ENCODE measurements around the gene CFAP92.

Gene CFAP92

DNA sequence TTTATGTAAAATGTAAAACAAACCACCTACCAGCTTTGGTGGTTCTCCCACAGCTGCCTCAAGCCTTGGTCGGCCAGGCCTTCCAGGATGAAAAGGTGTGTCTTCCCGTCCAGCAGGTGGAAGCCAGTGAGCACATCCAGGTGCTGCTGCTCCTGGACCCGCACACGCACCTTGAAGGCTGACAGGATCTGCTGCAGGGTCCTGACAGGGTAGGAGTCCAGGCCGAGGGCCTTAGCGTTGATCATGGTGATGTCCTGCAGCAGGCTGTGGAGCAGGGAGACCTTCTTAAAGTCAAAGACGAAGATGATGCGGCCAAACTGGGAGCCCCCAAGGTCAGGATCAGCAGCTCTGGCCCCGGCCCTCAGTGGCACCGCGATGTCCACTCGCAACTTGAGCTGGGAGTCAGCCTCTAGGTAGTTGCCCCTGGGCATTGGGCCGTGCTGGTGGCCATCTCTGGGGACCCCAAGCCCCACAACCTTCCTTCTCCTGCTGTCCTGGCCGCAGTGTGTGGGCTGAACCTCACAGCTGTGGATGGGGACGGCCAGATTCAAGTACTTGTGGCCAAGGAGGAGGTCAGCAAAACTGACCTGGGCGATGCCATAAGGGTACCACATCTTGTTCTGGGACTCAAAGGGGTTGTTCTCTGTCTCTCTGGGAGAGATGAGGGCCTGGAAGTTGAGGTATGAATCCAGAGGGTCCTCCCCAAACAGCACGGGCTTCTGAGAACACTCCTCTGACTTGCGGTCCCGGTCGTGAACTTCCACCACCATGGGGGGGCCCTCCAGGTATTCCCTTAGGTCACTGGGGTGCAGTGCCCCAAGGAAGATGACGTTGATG lies 48.6 kb downstream of the CFAP92 start:
- H3K4ac ChIP-seq (ENCODE audit: low read depth, low read length) = no peak overlapping the region
- no CpG with 5 or more reads among the region's 21 CpGs for WGBS (ENCODE audit: extremely low coverage, insufficient coverage, low lambda C conversion rate)
- H4K5ac ChIP-seq (ENCODE audit: low read length) = no peak overlapping the region
- no peak overlapping the region for H3K27ac ChIP-seq (ENCODE audit: low read depth, low read length)
- H3K27me3 ChIP-seq (ENCODE audit: insufficient read depth, low read length, poor library complexity) = no peaks in the 10 kb centered on the region
- no peak overlapping the region for H3K18ac ChIP-seq (ENCODE audit: low read length)
- no peak overlapping the region for H2BK120ac ChIP-seq (ENCODE audit: low read depth, low read length)
- no peak overlapping the region for H2BK5ac ChIP-seq (ENCODE audit: low read length)
- H2AK5ac ChIP-seq (ENCODE audit: low read length) = no peak overlapping the region
- no peak overlapping the region for H2BK15ac ChIP-seq (replicated peaks; ENCODE audit: low read depth)
- no peak overlapping the region for H3K4me3 ChIP-seq (ENCODE audit: low read length)
- H4K8ac ChIP-seq (ENCODE audit: low read depth, low read length) = no peak overlapping the region
- no peaks in the 10 kb centered on the region for H3K36me3 ChIP-seq (ENCODE audit: control insufficient read depth, insufficient read depth, low read length)
- H3K23ac ChIP-seq (ENCODE audit: low read length) = no peak overlapping the region
- H3K56ac ChIP-seq (ENCODE audit: low read length) = no peak overlapping the region
- H3K4me1 ChIP-seq (ENCODE audit: control insufficient read depth, low read depth, low read length) = no peaks in the 10 kb centered on the region
- no peak overlapping the region for H3K4me2 ChIP-seq (ENCODE audit: low read length)
- H3K79me1 ChIP-seq (ENCODE audit: low read length) = no peaks in the 10 kb centered on the region
- no peaks in the 10 kb centered on the region for H3K79me2 ChIP-seq (ENCODE audit: control insufficient read depth, insufficient read depth, low read length)
- no peak overlapping the region for H3K9ac ChIP-seq (ENCODE audit: low read length)
- no peak for DNase-seq

GRCh38 chr3:128942161-128942952 lies 51.5 kb downstream of the CFAP92 start:
- H3K27ac ChIP-seq (ENCODE audit: low read depth, low read length) = no peak overlapping the region
- H3K9ac ChIP-seq (ENCODE audit: low read length) = no peak overlapping the region
- H3K4me2 ChIP-seq (ENCODE audit: low read length) = no peak overlapping the region
- no peak overlapping the region for H3K4ac ChIP-seq (ENCODE audit: low read depth, low read length)
- no peaks in the 10 kb centered on the region for H3K4me1 ChIP-seq (ENCODE audit: control insufficient read depth, low read depth, low read length)
- no peak overlapping the region for H2AK5ac ChIP-seq (ENCODE audit: low read length)
- no peak overlapping the region for H3K4me3 ChIP-seq (ENCODE audit: low read length)
- no peaks in the 10 kb centered on the region for H3K27me3 ChIP-seq (ENCODE audit: insufficient read depth, low read length, poor library complexity)
- H4K8ac ChIP-seq (ENCODE audit: low read depth, low read length) = no peak overlapping the region
- H3K79me2 ChIP-seq (ENCODE audit: control insufficient read depth, insufficient read depth, low read length) = no peaks in the 10 kb centered on the region
- H4K5ac ChIP-seq (ENCODE audit: low read length) = no peak overlapping the region
- H3K56ac ChIP-seq (ENCODE audit: low read length) = no peak overlapping the region
- no peaks in the 10 kb centered on the region for H3K36me3 ChIP-seq (ENCODE audit: control insufficient read depth, insufficient read depth, low read length)
- DNase-seq = no peak
- no peak overlapping the region for H2BK120ac ChIP-seq (ENCODE audit: low read depth, low read length)
- WGBS (ENCODE audit: extremely low coverage, insufficient coverage, low lambda C conversion rate) = no CpG with 5 or more reads among the region's 15 CpGs
- no peak overlapping the region for H3K23ac ChIP-seq (ENCODE audit: low read length)
- H2BK5ac ChIP-seq (ENCODE audit: low read length) = no peak overlapping the region
- H2BK15ac ChIP-seq (replicated peaks; ENCODE audit: low read depth) = no peak overlapping the region
- no peaks in the 10 kb centered on the region for H3K79me1 ChIP-seq (ENCODE audit: low read length)
- no peak overlapping the region for H3K18ac ChIP-seq (ENCODE audit: low read length)

- Histone ChIP-seq H3K27me3 (ENCODE audit: insufficient read depth, low read length, poor library complexity) (no peaks in the 10 kb centered on the region), H2BK120ac (ENCODE audit: low read depth, low read length) (no peak overlapping the region), H3K23ac (ENCODE audit: low read length) (no peak overlapping the region), H4K8ac (ENCODE audit: low read depth, low read length) (no peak overlapping the region), H3K9ac (ENCODE audit: low read length) (no peak overlapping the region), H3K4ac (ENCODE audit: low read depth, low read length) (no peak overlapping the region), H3K79me2 (ENCODE audit: control insufficient read depth, insufficient read depth, low read length) (no peaks in the 10 kb centered on the region), H3K36me3 (ENCODE audit: control insufficient read depth, insufficient read depth, low read length) (no peaks in the 10 kb centered on the region), H2BK15ac (replicated peaks; ENCODE audit: low read depth) (no peak overlapping the region), H2AK5ac (ENCODE audit: low read length) (no peak overlapping the region), H3K4me1 (ENCODE audit: control insufficient read depth, low read depth, low read length) (no peaks in the 10 kb centered on the region), H3K4me2 (ENCODE audit: low read length) (no peak overlapping the region), H4K5ac (ENCODE audit: low read length) (no peak overlapping the region), H3K18ac (ENCODE audit: low read length) (no peak overlapping the region), H3K4me3 (ENCODE audit: low read length) (no peak overlapping the region), H3K79me1 (ENCODE audit: low read length) (no peaks in the 10 kb centered on the region), H3K27ac (ENCODE audit: low read depth, low read length) (no peak overlapping the region), H3K56ac (ENCODE audit: low read length) (no peak overlapping the region), H2BK5ac (ENCODE audit: low read length) (no peak overlapping the region)
- no CpG with 5 or more reads among the region's 1 CpG for WGBS (ENCODE audit: extremely low coverage, insufficient coverage, low lambda C conversion rate)
- no peak for DNase-seq
Measured at GRCh38 chr3:128940252-128940651, 53.6 kb downstream of the CFAP92 start.

DNA sequence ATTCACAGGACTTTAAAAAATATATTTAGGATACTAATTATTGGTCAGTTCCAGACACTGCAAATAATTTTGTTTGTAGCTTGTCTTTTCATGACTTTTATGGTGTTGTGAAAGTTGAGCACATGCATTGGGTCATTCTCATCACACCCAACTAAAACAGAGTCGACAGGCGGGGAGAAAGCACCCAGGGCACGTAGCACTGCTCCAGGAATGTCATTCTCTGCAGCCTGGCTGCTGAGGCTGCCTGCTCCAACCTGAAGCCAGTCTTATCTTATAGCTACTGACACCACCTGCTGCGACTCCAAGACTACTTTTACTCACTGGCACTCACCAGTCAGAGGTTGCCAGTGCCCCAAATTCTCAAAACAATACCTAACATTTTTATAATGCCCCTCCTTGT lies 57.5 kb downstream of the CFAP92 start:
- H2BK120ac ChIP-seq (ENCODE audit: low read depth, low read length) = no peak overlapping the region
- H3K79me2 ChIP-seq (ENCODE audit: control insufficient read depth, insufficient read depth, low read length) = no peaks in the 10 kb centered on the region
- H4K5ac ChIP-seq (ENCODE audit: low read length) = no peak overlapping the region
- H3K27me3 ChIP-seq (ENCODE audit: insufficient read depth, low read length, poor library complexity) = no peaks in the 10 kb centered on the region
- H3K79me1 ChIP-seq (ENCODE audit: low read length) = no peaks in the 10 kb centered on the region
- H3K56ac ChIP-seq (ENCODE audit: low read length) = no peak overlapping the region
- H3K4me2 ChIP-seq (ENCODE audit: low read length) = no peak overlapping the region
- H3K27ac ChIP-seq (ENCODE audit: low read depth, low read length) = no peak overlapping the region
- H2BK5ac ChIP-seq (ENCODE audit: low read length) = no peak overlapping the region
- no CpG with 5 or more reads among the region's 4 CpGs for WGBS (ENCODE audit: extremely low coverage, insufficient coverage, low lambda C conversion rate)
- no peak for DNase-seq
- H2AK5ac ChIP-seq (ENCODE audit: low read length) = no peak overlapping the region
- no peak overlapping the region for H3K9ac ChIP-seq (ENCODE audit: low read length)
- no peak overlapping the region for H3K23ac ChIP-seq (ENCODE audit: low read length)
- no peak overlapping the region for H3K4ac ChIP-seq (ENCODE audit: low read depth, low read length)
- H3K4me3 ChIP-seq (ENCODE audit: low read length) = no peak overlapping the region
- H3K18ac ChIP-seq (ENCODE audit: low read length) = no peak overlapping the region
- no peaks in the 10 kb centered on the region for H3K4me1 ChIP-seq (ENCODE audit: control insufficient read depth, low read depth, low read length)
- H3K36me3 ChIP-seq (ENCODE audit: control insufficient read depth, insufficient read depth, low read length) = no peaks in the 10 kb centered on the region
- H4K8ac ChIP-seq (ENCODE audit: low read depth, low read length) = no peak overlapping the region
- no peak overlapping the region for H2BK15ac ChIP-seq (replicated peaks; ENCODE audit: low read depth)

DNA sequence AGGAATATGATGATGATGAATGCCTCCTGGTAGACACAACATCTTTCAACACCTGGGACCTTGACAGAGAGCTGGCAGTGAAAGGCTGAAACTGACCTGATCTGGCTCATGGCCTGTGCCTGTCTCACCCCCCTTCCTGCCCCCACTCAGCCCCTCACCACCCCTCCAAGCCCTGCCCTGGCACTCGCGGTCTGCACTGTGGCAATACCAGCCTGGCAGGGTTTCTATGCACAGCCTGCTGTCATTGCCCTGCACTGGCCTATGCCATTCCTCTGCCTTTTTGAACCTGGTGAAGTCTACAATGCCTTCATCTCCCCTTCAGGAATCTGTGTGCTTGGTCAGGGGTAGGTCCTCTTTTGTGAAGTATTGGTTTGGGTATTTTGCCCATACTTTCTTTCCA lies 58.0 kb downstream of the CFAP92 start:
- H2BK15ac ChIP-seq (replicated peaks; ENCODE audit: low read depth) = no peak overlapping the region
- H3K9ac ChIP-seq (ENCODE audit: low read length) = no peak overlapping the region
- H3K79me2 ChIP-seq (ENCODE audit: control insufficient read depth, insufficient read depth, low read length) = no peaks in the 10 kb centered on the region
- no peak overlapping the region for H3K4me2 ChIP-seq (ENCODE audit: low read length)
- no peaks in the 10 kb centered on the region for H3K79me1 ChIP-seq (ENCODE audit: low read length)
- no peak overlapping the region for H3K56ac ChIP-seq (ENCODE audit: low read length)
- no peak overlapping the region for H2BK5ac ChIP-seq (ENCODE audit: low read length)
- no peak overlapping the region for H3K4ac ChIP-seq (ENCODE audit: low read depth, low read length)
- H4K8ac ChIP-seq (ENCODE audit: low read depth, low read length) = no peak overlapping the region
- no peak overlapping the region for H2BK120ac ChIP-seq (ENCODE audit: low read depth, low read length)
- H2AK5ac ChIP-seq (ENCODE audit: low read length) = no peak overlapping the region
- H3K23ac ChIP-seq (ENCODE audit: low read length) = no peak overlapping the region
- no peak for DNase-seq
- H3K4me3 ChIP-seq (ENCODE audit: low read length) = no peak overlapping the region
- no CpG with 5 or more reads among the region's 2 CpGs for WGBS (ENCODE audit: extremely low coverage, insufficient coverage, low lambda C conversion rate)
- no peaks in the 10 kb centered on the region for H3K36me3 ChIP-seq (ENCODE audit: control insufficient read depth, insufficient read depth, low read length)
- H4K5ac ChIP-seq (ENCODE audit: low read length) = no peak overlapping the region
- H3K18ac ChIP-seq (ENCODE audit: low read length) = no peak overlapping the region
- no peaks in the 10 kb centered on the region for H3K4me1 ChIP-seq (ENCODE audit: control insufficient read depth, low read depth, low read length)
- H3K27ac ChIP-seq (ENCODE audit: low read depth, low read length) = no peak overlapping the region
- no peaks in the 10 kb centered on the region for H3K27me3 ChIP-seq (ENCODE audit: insufficient read depth, low read length, poor library complexity)
